K562 (cell line): ENCODE measurements around the gene UPF1. TPM values are rescaled to one million over a fixed set of nuclear protein-coding genes. Genes with fewer than 3 reads are reported as not detected.
A peak's percentile ranks its signal among the peaks of the same experiment; 100 is the strongest.

ENCODE experiments used
- ATAC-seq: fragments of 200-7000 bp; cut with Tn5 transposase; 3 replicates; pipeline ENCODE4 v1.9.1; 2020; ENCODE audit warnings: moderate library complexity
- BruUV-seq: library from RNA; stranded (reverse); fragments of 400-500 nt; replicated peaks from 2 replicates; lab custom pipeline; 2021; lab: Mats Ljungman, UMichigan
- CTCF ChIA-PET: fragments of 300-600 bp; formaldehyde crosslinking; extraction: SDS; loops from one replicate; lab custom pipeline; 2021; ENCODE audit warnings: low intra/inter-chr PET ratio; lab: Yijun Ruan, JAX
- POLR2A ChIA-PET: fragments of 300-600, 350-650 bp; sonication (Branson Sonifier 250); formaldehyde crosslinking; extraction: SDS; loops from one replicate; lab custom pipeline; 2021; ENCODE audit warnings: antibody characterized with exemption, inconsistent platforms; lab: Yijun Ruan, JAX
- DNase-seq, 4 experiments: peaks; one replicate each; pipeline versions ENCODE4 v3.0.0 to v3.0.0-alpha.2; 2011 to 2018; ENCODE audit warnings: low spot score in 3 of 4, mixed read lengths in 3 of 4; ENCODE audit errors: extremely low read depth in 1 of 4
- FAIRE-seq: peaks from 2 replicates; lab custom pipeline; 2011; peaks lifted over from hg19 to GRCh38; lab: Jason Lieb, UNC
- H2AFZ ChIP-seq: 2 replicates; pipeline ENCODE4 v1.6.0; 2011; ENCODE audit warnings: low read depth, low read length, control low read depth, inconsistent platforms
- H3K27ac ChIP-seq: fragments of 200-600 bp; 3 replicates; pipeline ENCODE4 v1.8.0; 2011; ENCODE audit warnings: low read depth, mild to moderate bottlenecking, control low read depth, inconsistent platforms, low read length, moderate library complexity, mixed read lengths; ENCODE audit errors: extremely low read depth
- H3K27me3 ChIP-seq, 2 experiments: fragments of 300-600 bp in 1 of 2; 2 replicates in 1 of 2; 3 replicates in 1 of 2; pipeline versions ENCODE4 v1.6.0 to v1.8.0; 2011; ENCODE audit warnings: inconsistent platforms in 2 of 2, low read length in 2 of 2, mild to moderate bottlenecking in 1 of 2, mixed read lengths in 1 of 2, moderate library complexity in 1 of 2; ENCODE audit not compliant: control insufficient read depth in 2 of 2, insufficient read depth in 2 of 2
- H3K36me3 ChIP-seq: fragments of 300-600 bp; 3 replicates; pipeline ENCODE4 v1.8.0; 2011; ENCODE audit warnings: mild to moderate bottlenecking, low read length, inconsistent platforms; ENCODE audit not compliant: control insufficient read depth, insufficient read depth
- H3K4me1 ChIP-seq, 2 experiments: fragments of 200-600 bp in 1 of 2; replicated peaks in 1 of 2; 2 replicates in 1 of 2; 3 replicates in 1 of 2; pipeline versions ENCODE4 v1.5.1 to v1.8.0; 2011; ENCODE audit warnings: inconsistent platforms in 2 of 2, low read length in 2 of 2, mild to moderate bottlenecking in 1 of 2, mixed read lengths in 1 of 2, moderate library complexity in 1 of 2; ENCODE audit not compliant: control insufficient read depth in 2 of 2, insufficient read depth in 2 of 2
- H3K4me2 ChIP-seq: 2 replicates; pipeline ENCODE4 v1.6.1; 2011; ENCODE audit warnings: low read length, control low read depth, inconsistent platforms, mixed read lengths; ENCODE audit not compliant: insufficient read depth
- H3K4me3 ChIP-seq: fragments of 200-600 bp; sonication (generic), shearing (Covaris generic); 2 replicates; pipeline ENCODE4 v1.5.1; 2016; ENCODE audit warnings: control low read depth, inconsistent platforms
- H3K79me2 ChIP-seq: fragments of 200-600 bp; 3 replicates; pipeline ENCODE4 v1.8.0; 2011; ENCODE audit warnings: low read length, inconsistent platforms; ENCODE audit not compliant: control insufficient read depth, insufficient read depth
- H3K9ac ChIP-seq, 2 experiments: 2 replicates each; pipeline versions ENCODE4 v1.6.0 to v1.6.1; 2011; ENCODE audit warnings: low read depth in 2 of 2, low read length in 2 of 2, control low read depth in 1 of 2, inconsistent platforms in 1 of 2, mild to moderate bottlenecking in 1 of 2, mixed read lengths in 1 of 2; ENCODE audit not compliant: insufficient read depth in 1 of 2
- H3K9me1 ChIP-seq: one replicate; pipeline ENCODE4 v1.6.0; 2011; ENCODE audit warnings: inconsistent platforms, mild to moderate bottlenecking, low read length, moderate library complexity; ENCODE audit not compliant: control insufficient read depth, insufficient read depth
- H3K9me3 ChIP-seq: replicated peaks from 2 replicates; pipeline ENCODE4 v1.5.1; 2011; ENCODE audit warnings: low read depth, low read length, inconsistent platforms; ENCODE audit not compliant: control insufficient read depth, insufficient read depth
- H4K20me1 ChIP-seq: replicated peaks from 2 replicates; pipeline ENCODE4 v1.6.1; 2011; ENCODE audit warnings: low read length, inconsistent platforms, mixed read lengths; ENCODE audit not compliant: control insufficient read depth, insufficient read depth
- CC2D1A ChIP-seq: fragments of 450-650 bp; IDR thresholded peaks from 2 replicates; pipeline ENCODE4 v1.6.1; 2017; ENCODE audit warnings: mild to moderate bottlenecking
- CXXC5 ChIP-seq: fragments of 250-450 bp; sonication (Bioruptor Pico); IDR thresholded peaks from 2 replicates; pipeline ENCODE4 v1.8.0; 2022; ENCODE audit warnings: inconsistent platforms, mild to moderate bottlenecking, moderate library complexity
- HDAC1 ChIP-seq, 2 experiments: fragments of 450-650 bp; IDR thresholded peaks; 2 replicates each; pipeline ENCODE4 v1.6.1; 2016 to 2017; ENCODE audit warnings: inconsistent platforms in 1 of 2, mild to moderate bottlenecking in 1 of 2, moderate library complexity in 1 of 2
- HDAC6 ChIP-seq: IDR thresholded peaks from 2 replicates; pipeline ENCODE4 v1.6.1; 2012; ENCODE audit warnings: low read depth, mild to moderate bottlenecking, control low read depth, inconsistent platforms, low read length, moderate library complexity
- HLTF ChIP-seq: fragments of 450-650 bp; IDR thresholded peaks from 2 replicates; pipeline ENCODE4 v1.6.1; 2016
- KDM5B ChIP-seq: fragments of 200-600 bp; sonication (generic); IDR thresholded peaks from 2 replicates; pipeline ENCODE4 v1.6.1; 2012; ENCODE audit warnings: low read depth, mild to moderate bottlenecking, moderate library complexity, low read length, control low read depth, inconsistent platforms; ENCODE audit not compliant: insufficient replicate concordance
- MBD2 ChIP-seq: sonication (generic); IDR thresholded peaks from 2 replicates; pipeline ENCODE4 v1.6.1; 2016; ENCODE audit warnings: low read depth, borderline replicate concordance
- NBN ChIP-seq: fragments of 450-650 bp; IDR thresholded peaks from 2 replicates; pipeline ENCODE4 v1.6.1; 2016; ENCODE audit warnings: low read depth, mild to moderate bottlenecking
- PHF8 ChIP-seq: fragments of 200-600 bp; sonication (generic); IDR thresholded peaks from 2 replicates; pipeline ENCODE4 v1.6.1; 2012; ENCODE audit warnings: mixed run types, mild to moderate bottlenecking, inconsistent platforms, low read length, moderate library complexity, borderline replicate concordance
- RAD21 ChIP-seq, 2 experiments: fragments of 250-450 bp in 1 of 2; fragments of 450-650 bp in 1 of 2; sonication (Bioruptor Pico) in 1 of 2; formaldehyde crosslinking in 1 of 2; IDR thresholded peaks in 1 of 2; conservative IDR thresholded peaks in 1 of 2; 2 replicates each; pipeline versions ENCODE4 v1.4.0 to v1.8.0; 2020 to 2022; ENCODE audit warnings: mild to moderate bottlenecking in 2 of 2, moderate library complexity in 1 of 2
- RBFOX2 ChIP-seq: fragments of 200-400 bp; formaldehyde crosslinking; IDR thresholded peaks from 2 replicates; pipeline ENCODE4 v1.6.1; 2017; ENCODE audit warnings: low read depth, mild to moderate bottlenecking, low read length, moderate library complexity
- RBM22 ChIP-seq: fragments of 200-400 bp; formaldehyde crosslinking; IDR thresholded peaks from 2 replicates; pipeline ENCODE4 v1.6.1; 2018; ENCODE audit warnings: low read length, low read depth; ENCODE audit not compliant: poor library complexity, severe bottlenecking
- SMARCC2 ChIP-seq: fragments of 450-650 bp; IDR thresholded peaks from 2 replicates; pipeline ENCODE4 v1.6.1; 2017; ENCODE audit warnings: antibody characterized with exemption, moderate library complexity, mild to moderate bottlenecking, low read depth
- TFAM ChIP-seq: fragments of 250-450 bp; sonication (Bioruptor Pico); conservative IDR thresholded peaks from 2 replicates; pipeline ENCODE4 v1.5.0; 2021; ENCODE audit warnings: mild to moderate bottlenecking, moderate library complexity
- ZNF3 ChIP-seq: fragments of 250-450 bp; sonication (Bioruptor Pico); IDR thresholded peaks from 2 replicates; pipeline ENCODE4 v1.5.0; 2021; ENCODE audit warnings: mild to moderate bottlenecking, moderate library complexity
- ZNF311 ChIP-seq: fragments of 250-450 bp; sonication (Bioruptor Pico); IDR thresholded peaks from 2 replicates; pipeline ENCODE4 v1.4.0; 2020; ENCODE audit warnings: mild to moderate bottlenecking, moderate library complexity
- ZNF324 ChIP-seq: fragments of 250-450 bp; sonication (Bioruptor Pico); IDR thresholded peaks from 2 replicates; pipeline ENCODE4 v1.4.0; 2020; ENCODE audit warnings: mild to moderate bottlenecking
- WGBS: fragments of 100-300 bp; shearing (Covaris generic); methylation state at CpG from one replicate; pipeline ENCODE4 v1.1.6; 2016; ENCODE audit warnings: low coverage, mixed read lengths; ENCODE audit not compliant: insufficient coverage; ENCODE audit errors: missing lambda C conversion rate; 5-methylcytosine and 5-hydroxymethylcytosine counted together
- in situ Hi-C: fragments of 300-500 bp; cut with MboI; formaldehyde crosslinking; loops from 4 replicates; pipeline ENCODE4 v1.15.0; 2018; ENCODE audit warnings: inconsistent platforms, mixed read lengths
- intact Hi-C: fragments of 100-400 bp; cut with micrococcal nuclease; formaldehyde crosslinking; loops from 2 replicates; pipeline ENCODE4 v1.14.2; 2022
- polyA plus RNA-seq, 8 experiments: library from polyadenylated mRNA; depleted of rRNA in 4 of 8; stranded (reverse) in 5 of 8; unstranded in 3 of 8; fragments of >200 nt; fragmentation: Nextera tagmentation in 2 of 8; fragmentation: Illumina TruSeq in 1 of 8; extraction: Ambion mirVana in 2 of 8; extraction: Trizol in 1 of 8; gene quantifications; 2 replicates each; pipeline versions ENCODE4 v1.2.1 to v1.2.3, GENCODE V29; 2011 to 2014; ENCODE audit warnings: inconsistent platforms in 1 of 8, missing spikeins in 1 of 8
- total RNA-seq, 7 experiments: library from RNA; depleted of rRNA in 6 of 7; stranded (reverse); fragments of >200 nt in 6 of 7; fragmentation: Illumina TruSeq in 2 of 7; extraction: Trizol in 2 of 7; gene quantifications; 2 replicates each; pipeline versions ENCODE4 v1.2.1 to v1.2.3, GENCODE V29; 2011 to 2021; ENCODE audit warnings: low replicate concordance in 1 of 7
- TF ChIP-seq, protein P1 (sequence below), 2 experiments: IDR thresholded peaks; 2 replicates each; pipeline ENCODE4 v1.6.1; 2011; ENCODE audit warnings: borderline replicate concordance in 1 of 2, control low read depth in 1 of 2, low read depth in 1 of 2, low read length in 1 of 2, mild to moderate bottlenecking in 1 of 2, mixed read lengths in 1 of 2, moderate library complexity in 1 of 2; ENCODE audit not compliant: insufficient read depth in 1 of 2, insufficient read length in 1 of 2, poor library complexity in 1 of 2, severe bottlenecking in 1 of 2; ENCODE audit errors: extremely low read depth in 1 of 2

UPF1 gene
- total and polyA plus RNA-seq, 9 of the 15 experiments (the other 6 are each of a cell fraction or from before 2014, with no cell fraction given), result 0.34 to 103 (median 27.9) TPM

- TF ChIP-seq RAD21 (CRISPR knock-in tag; conservative IDR thresholded peaks at IDR 0.05 in 1 of 2, IDR thresholded peaks at IDR 0.05 in 1 of 2), result peak; percentile 50 to 77
Observed at GRCh38 chr19:18895038-18895823, 63.5 kb downstream of the UPF1 start (continued).

- ChIA-PET CTCF (interaction anchor here (1.0 to 1.7 kb wide), 2 partner anchors 23 to 90 kb away, joined by 4 to 11 read pairs; partner anchors contain the start of genes COPE and DDX49), POLR2A (interaction anchor here (1.0 to 1.4 kb wide), 2 partner anchors 11 to 23 kb away, joined by 3 to 4 read pairs; partner anchors contain the start of genes COPE and DDX49)
- BruUV-seq, result no TSS peak
- Histone ChIP-seq H3K4me3 (peak within 1 kb of the TSS; percentile 37), H3K79me2 (no peaks in the 10 kb centered on the region), H3K9me3 (no peaks in the 10 kb centered on the region), H3K27me3 (peaks cover 0 to 5% of the 10 kb centered on the region in 2 experiments; a peak in 1 of 5 replicates), H3K27ac (no peak within 1 kb of the TSS), H2AFZ (peak within 1 kb of the TSS; percentile 64), H3K36me3 (peaks cover 19% of the 10 kb centered on the region; the same call in 1 of the 3 replicates), H3K4me2 (peak within 1 kb of the TSS; percentile 60), H3K4me1 (peaks cover 12 to 67% of the 10 kb centered on the region in 2 experiments), H4K20me1 (peaks cover 17% of the 10 kb centered on the region), H3K9me1 (peaks cover 3% of the 10 kb centered on the region), H3K9ac (peak within 1 kb of the TSS; percentile 30 to 90; a peak in 3 of 4 replicates)
- FAIRE-seq (no peak), DNase-seq (peak; percentile 37 to 91 (median 80)), ATAC-seq (peak; percentile 54)
- under 1% methylated on average over 31 of the region's 89 CpGs for WGBS
- intact Hi-C loops (loop anchor here (1.0 to 5.0 kb wide), 2 partner anchors 90 to 241 kb away; partner anchors contain the start of gene TMEM161A), in situ Hi-C loops (no loop called here)
- TF ChIP-seq ZNF311, result no peak
- no peak for TF ChIP-seq ZNF324 (CRISPR knock-in tag)
- no peak for TF ChIP-seq TFAM (CRISPR knock-in tag)
- no peak for TF ChIP-seq ZNF3 (CRISPR knock-in tag)
- TF ChIP-seq CXXC5 (CRISPR knock-in tag), result peak; percentile 51
- TF ChIP-seq RBFOX2, result no peak
- TF ChIP-seq HLTF, result no peak
- TF ChIP-seq KDM5B, result peak; percentile 3
- TF ChIP-seq RBM22, result no peak
- no peak for TF ChIP-seq MBD2
- TF ChIP-seq HDAC1 (IDR thresholded peaks at IDR 0.05), result no peak
- TF ChIP-seq SMARCC2, result no peak
- no peak for TF ChIP-seq CC2D1A
- no peak for TF ChIP-seq NBN
- TF ChIP-seq, protein P1, sequence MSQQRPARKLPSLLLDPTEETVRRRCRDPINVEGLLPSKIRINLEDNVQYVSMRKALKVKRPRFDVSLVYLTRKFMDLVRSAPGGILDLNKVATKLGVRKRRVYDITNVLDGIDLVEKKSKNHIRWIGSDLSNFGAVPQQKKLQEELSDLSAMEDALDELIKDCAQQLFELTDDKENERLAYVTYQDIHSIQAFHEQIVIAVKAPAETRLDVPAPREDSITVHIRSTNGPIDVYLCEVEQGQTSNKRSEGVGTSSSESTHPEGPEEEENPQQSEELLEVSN (IDR thresholded peaks at IDR 0.05; ENCODE audit: borderline replicate concordance in 1 of 2, extremely low read depth in 1 of 2, insufficient read depth in 1 of 2, insufficient read length in 1 of 2, low read depth in 1 of 2, low read length in 1 of 2, poor library complexity in 1 of 2, severe bottlenecking in 1 of 2), result peak in 1 of 2 experiments; percentile 88
- TF ChIP-seq PHF8, result peak; percentile 5; the same call in 1 of the 2 replicates
- peak; percentile 63; the same call in 1 of the 2 replicates for TF ChIP-seq HDAC6
Observed at GRCh38 chr19:18895824-18896341, 64.1 kb downstream of the UPF1 start, which contains the start of gene CERS1. CERS1 (minus strand) TSS chr19:18896158; CDS start chr19:18896072, 86 bp downstream.
